ENCODE results near the gene RAB3B. TPM values are rescaled to one million over a fixed set of nuclear protein-coding genes. Genes with fewer than 3 reads are reported as not detected.

Gene RAB3B
- total and polyA plus RNA-seq, 2 of the 4 experiments (the other 2 are of a cell fraction): 33.6 to 78.5 TPM

- Histone ChIP-seq H3K23ac (ENCODE audit: low read depth, low read length) (no peak overlapping the region), H4K20me1 (ENCODE audit: insufficient read depth, low read length) (no peaks in the 10 kb centered on the region), H3K79me1 (ENCODE audit: low read depth in 1 of 2, low read length in 2 of 2) (peaks cover 42 to 70% of the 10 kb centered on the region in 2 experiments), H2AFZ (replicated peaks; ENCODE audit: low read length, poor library complexity) (no peak overlapping the region), H3K56ac (ENCODE audit: extremely low read depth, insufficient read depth, low read length) (no peak overlapping the region), H3K27me3 (ENCODE audit: control insufficient read depth, insufficient read depth, low read length) (no peaks in the 10 kb centered on the region), H3K27ac (ENCODE audit: insufficient read depth, low read length) (no peak overlapping the region), H3K9ac (ENCODE audit: low read depth, low read length) (no peak overlapping the region), H3K18ac (ENCODE audit: low read depth, low read length) (no peak overlapping the region), H2AK5ac (ENCODE audit: low read depth, low read length) (no peak overlapping the region), H3K36me3 (ENCODE audit: control insufficient read depth, insufficient read depth, low read length) (peaks cover 12% of the 10 kb centered on the region), H2BK20ac (ENCODE audit: low read depth, low read length) (no peak overlapping the region), H3K9me3 (ENCODE audit: control insufficient read depth, insufficient read depth, low read length) (peaks cover 9% of the 10 kb centered on the region), H2BK5ac (ENCODE audit: low read depth, low read length, poor library complexity, severe bottlenecking) (no peak overlapping the region), H2BK120ac (ENCODE audit: low read depth, low read length) (no peak overlapping the region), H3K4me1 (ENCODE audit: control insufficient read depth, insufficient read depth, low read length) (peaks cover 7% of the 10 kb centered on the region), H2AK9ac (replicated peaks; ENCODE audit: low read depth, low read length, poor library complexity) (no peak overlapping the region), H3K4ac (ENCODE audit: low read depth, low read length) (no peak overlapping the region), H3K14ac (replicated peaks; ENCODE audit: low read depth, low read length) (no peak overlapping the region), H4K91ac (ENCODE audit: insufficient read depth, low read depth, low read length) (no peak overlapping the region), H4K5ac (ENCODE audit: low read depth, low read length) (no peak overlapping the region), H2BK15ac (ENCODE audit: low read depth, low read length) (no peak overlapping the region), H4K8ac (ENCODE audit: low read depth in 2 of 2, low read length in 2 of 2) (no peak overlapping the region), H3K4me2 (ENCODE audit: low read depth, low read length) (no peak overlapping the region), H3K9me1 (ENCODE audit: insufficient read depth, low read length) (peaks cover 4% of the 10 kb centered on the region; the same call in 1 of the 2 replicates), H3K4me3 (ENCODE audit: insufficient read depth, low read depth, low read length) (no peak overlapping the region)
- POLR2A ChIA-PET (ENCODE audit: unreplicated experiment): no interaction called here
- no peak for TF ChIP-seq NFE2L2 (IDR thresholded peaks at IDR 0.05; ENCODE audit: low read depth, low read length)
- TF ChIP-seq CEBPB (IDR thresholded peaks at IDR 0.05; ENCODE audit: low read depth, low read length): peak; percentile 64
- DNase-seq: peak; percentile 39
- in situ Hi-C loops (cut with MboI; ENCODE audit: low sequenced_read_pairs) (no loop called here), dilution Hi-C loops (cut with HindIII; ENCODE audit: low sequenced_read_pairs, unreplicated experiment) (loop anchor here (10.0 kb wide), 1 partner anchor 57 kb away; no protein-coding TSS in a partner anchor), intact Hi-C loops (cut with micrococcal nuclease) (no loop called here)
- CTCF ChIA-PET: no interaction called here
- no peak for ATAC-seq (ENCODE audit: low read depth)
- no TSS peak for BruUV-seq (replicated peaks)
These were observed 49.0 kb downstream of the RAB3B start for GRCh38 chr1:51941528-51941927.

Data from IMR-90 (cell line).